GM21825 (cell line): Measurements from ENCODE around the gene BABAM1.
"Not testable (repeated sequence)": the region's sequence is repeated elsewhere in the genome, so short reads cannot be mapped to it uniquely, and the experiment has no call there.

Source experiments
- ATAC-seq: cut with Tn5 transposase; IDR thresholded peaks from one replicate; pipeline ENCODE4 v1.9.1; 2021; ENCODE audit warnings: mild to moderate bottlenecking, moderate library complexity; ENCODE audit not compliant: unreplicated experiment

The BABAM1 gene

GRCh38 chr19:17266589-17266974 lies 661 bp upstream of the BABAM1 start:
- no peak for ATAC-seq

- no peak for ATAC-seq
Observed at GRCh38 chr19:17268754-17269153, 1.5 kb downstream of the BABAM1 start.

- ATAC-seq, result not testable (repeated sequence)
Observed at GRCh38 chr19:17274892-17275291, 7.6 kb downstream of the BABAM1 start.

- ATAC-seq, result no peak
Observed at GRCh38 chr19:17275441-17276175, 8.4 kb downstream of the BABAM1 start.

GRCh38 chr19:17279436-17279835 lies 12.2 kb downstream of the BABAM1 start:
- ATAC-seq, result no peak

- ATAC-seq, result peak; percentile 29
Observed at GRCh38 chr19:17281391-17282304, 14.4 kb downstream of the BABAM1 start, which contains the start of gene ANKLE1. TSS of gene ANKLE1 (plus strand) at chr19:17281901. CDS start at chr19:17281921, 20 bp downstream.

- ATAC-seq, result peak; percentile 47
Observed at GRCh38 chr19:17282488-17283125, 15.4 kb downstream of the BABAM1 start.

GRCh38 chr19:17283504-17283996 lies 16.3 kb downstream of the BABAM1 start:
- ATAC-seq, result no peak

GRCh38 chr19:17285415-17286135 lies 18.3 kb downstream of the BABAM1 start:
- no peak for ATAC-seq

- ATAC-seq, result no peak
Observed at GRCh38 chr19:17286263-17286662, 19.0 kb downstream of the BABAM1 start.

GRCh38 chr19:17286752-17287151 lies 19.5 kb downstream of the BABAM1 start:
- ATAC-seq, result no peak

GRCh38 chr19:17289489-17289888 lies 22.2 kb downstream of the BABAM1 start:
- no peak for ATAC-seq

GRCh38 chr19:17292301-17293074 lies 25.2 kb downstream of the BABAM1 start:
- ATAC-seq, result peak; percentile 66

GRCh38 chr19:17293605-17294004 lies 26.4 kb downstream of the BABAM1 start:
- ATAC-seq, result no peak

- no peak for ATAC-seq
Observed at GRCh38 chr19:17294051-17294891, 27.0 kb downstream of the BABAM1 start.

GRCh38 chr19:17295551-17295950 lies 28.3 kb downstream of the BABAM1 start:
- not testable (repeated sequence) for ATAC-seq

GRCh38 chr19:17296273-17296672 lies 29.0 kb downstream of the BABAM1 start:
- no peak for ATAC-seq

- ATAC-seq, result no peak
Observed at GRCh38 chr19:17296976-17297375, 29.7 kb downstream of the BABAM1 start.
